ENCODE results near the gene IL22RA1.

The IL22RA1 gene

GRCh38 chr1:24085546-24085945 is 57.4 kb downstream of the IL22RA1 start:
- H3K4me3 ChIP-seq (ENCODE audit: low read depth, low read length) = no peak overlapping the region
- no peak for DNase-seq (ENCODE audit: low read depth)
- TF ChIP-seq CTCF (conservative IDR thresholded peaks at IDR 0.05; ENCODE audit: low read depth, low read length) = no peak

DNA sequence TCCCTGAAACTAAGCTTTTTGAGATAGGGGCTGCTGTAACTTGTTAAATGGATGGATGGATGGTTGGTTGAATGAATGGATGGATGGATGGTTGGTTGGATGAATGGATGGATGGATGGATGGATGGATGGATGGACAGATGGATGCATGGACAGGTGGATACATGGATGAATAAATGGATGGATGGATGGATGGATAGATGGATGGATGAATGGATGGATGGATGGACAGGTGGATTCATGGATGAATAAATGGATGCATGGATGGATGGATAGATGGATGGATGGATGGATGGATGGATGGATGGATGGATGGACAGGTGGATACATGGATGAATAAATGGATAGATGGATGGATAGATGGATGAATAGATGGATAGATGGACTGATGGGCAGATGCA is 57.9 kb downstream of the IL22RA1 start:
- H3K4me3 ChIP-seq (ENCODE audit: low read depth, low read length) = no peak overlapping the region
- TF ChIP-seq CTCF (conservative IDR thresholded peaks at IDR 0.05; ENCODE audit: low read depth, low read length) = no peak
- no peak for DNase-seq (ENCODE audit: low read depth)

GRCh38 chr1:24084050-24084449 is 58.9 kb downstream of the IL22RA1 start:
- no peak for DNase-seq (ENCODE audit: low read depth)
- no peak for TF ChIP-seq CTCF (conservative IDR thresholded peaks at IDR 0.05; ENCODE audit: low read depth, low read length)
- no peak overlapping the region for H3K4me3 ChIP-seq (ENCODE audit: low read depth, low read length)

- H3K4me3 ChIP-seq (ENCODE audit: low read depth, low read length) = no peak overlapping the region
- no peak for DNase-seq (ENCODE audit: low read depth)
- no peak for TF ChIP-seq CTCF (conservative IDR thresholded peaks at IDR 0.05; ENCODE audit: low read depth, low read length)
These were observed 60.6 kb downstream of the IL22RA1 start for GRCh38 chr1:24082372-24082771.

DNA sequence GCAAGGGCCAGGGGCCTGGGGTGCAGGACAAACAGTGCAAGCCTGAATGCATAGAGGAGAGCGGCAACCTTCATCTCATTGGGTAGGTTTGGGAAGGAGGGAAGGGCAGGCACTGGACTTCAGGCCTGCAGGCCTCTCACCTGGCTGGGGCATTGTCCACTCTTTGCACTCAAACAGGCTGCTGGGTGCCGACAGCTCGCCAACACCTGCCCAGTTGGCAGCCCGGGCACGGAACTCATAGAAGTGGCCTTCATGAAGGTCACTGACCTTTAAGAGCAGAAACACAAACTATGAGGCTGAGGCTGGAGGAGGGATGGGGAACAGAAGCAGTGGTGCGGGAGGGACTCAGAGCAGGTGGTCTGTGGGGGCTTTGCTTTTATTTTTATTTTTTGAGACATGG is 61.8 kb downstream of the IL22RA1 start:
- no peak for DNase-seq (ENCODE audit: low read depth)
- no peak overlapping the region for H3K4me3 ChIP-seq (ENCODE audit: low read depth, low read length)
- no peak for TF ChIP-seq CTCF (conservative IDR thresholded peaks at IDR 0.05; ENCODE audit: low read depth, low read length)

DNA sequence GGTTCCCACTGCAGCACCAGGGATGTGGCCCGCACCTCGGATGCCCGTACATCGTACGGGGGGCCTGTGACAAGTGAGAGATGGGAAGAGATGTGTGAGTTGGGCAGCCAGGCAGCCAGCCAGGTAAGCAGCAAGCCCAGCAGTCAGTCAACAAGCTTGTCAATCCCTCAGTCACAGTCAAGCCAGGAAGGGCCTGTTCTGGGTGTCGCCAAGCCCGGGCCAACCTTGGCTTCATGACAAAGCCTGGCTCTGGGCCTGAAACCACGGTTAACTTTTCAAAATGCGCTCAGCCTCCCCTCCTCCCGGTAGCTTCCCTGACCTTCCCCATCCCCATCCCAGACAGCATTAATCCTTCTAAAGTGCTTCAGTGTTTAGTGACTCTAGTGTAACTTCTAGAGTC is 62.8 kb downstream of the IL22RA1 start:
- DNase-seq (ENCODE audit: low read depth) = no peak
- no peak overlapping the region for H3K4me3 ChIP-seq (ENCODE audit: low read depth, low read length)
- TF ChIP-seq CTCF (conservative IDR thresholded peaks at IDR 0.05; ENCODE audit: low read depth, low read length) = no peak

DNA sequence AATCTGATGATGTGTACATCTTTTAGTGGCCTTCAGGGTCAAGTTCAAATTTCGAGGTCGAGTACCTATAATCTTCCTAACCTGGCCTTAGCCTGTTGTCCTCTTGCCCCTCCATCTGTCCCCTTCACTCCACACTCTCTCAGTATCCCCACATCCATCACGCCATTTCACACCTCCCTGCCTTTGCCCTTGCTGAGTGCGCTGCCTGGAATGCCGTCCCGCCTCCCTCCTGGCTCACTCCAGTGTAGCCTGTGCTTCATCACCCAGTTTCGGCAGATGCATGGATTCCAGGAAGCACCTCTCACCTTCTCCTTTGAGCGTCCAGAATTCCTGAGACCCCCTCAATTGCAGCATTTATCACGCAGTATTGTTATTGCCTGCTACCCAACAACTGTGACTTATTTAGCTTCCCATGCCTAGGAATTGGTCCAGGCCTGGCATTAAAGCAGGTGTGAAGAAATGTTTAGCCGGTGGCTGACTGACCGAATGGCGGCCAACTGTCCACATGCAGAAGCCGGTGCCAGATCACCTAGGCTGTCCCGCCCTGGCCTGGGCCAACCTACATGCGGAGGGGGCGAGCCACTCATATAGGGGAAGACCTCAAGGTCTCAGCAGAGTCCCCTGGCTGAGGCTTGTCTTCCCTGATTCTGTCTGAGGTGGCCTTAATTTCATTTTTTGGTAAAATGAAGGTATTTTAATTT is 65.5 kb downstream of the IL22RA1 start:
- no peak for TF ChIP-seq CTCF (conservative IDR thresholded peaks at IDR 0.05; ENCODE audit: low read depth, low read length)
- H3K4me3 ChIP-seq (ENCODE audit: low read depth, low read length) = no peak overlapping the region
- no peak for DNase-seq (ENCODE audit: low read depth)
